Purkinje cell (primary cell): ENCODE data around the gene PAQR4. TPM values are rescaled to one million over a fixed set of nuclear protein-coding genes. Genes with fewer than 3 reads are reported as not detected.

Experiments
- polyA plus RNA-seq: library from polyadenylated mRNA; unstranded; fragments of >200 nt; fragmentation: Nextera tagmentation; gene quantifications from 2 replicates; pipeline ENCODE4 v1.2.1, GENCODE V29; 2014

The PAQR4 gene
- 0.26 TPM in 1 of 2 replicates, not detected in the other for polyA plus RNA-seq

DNA sequence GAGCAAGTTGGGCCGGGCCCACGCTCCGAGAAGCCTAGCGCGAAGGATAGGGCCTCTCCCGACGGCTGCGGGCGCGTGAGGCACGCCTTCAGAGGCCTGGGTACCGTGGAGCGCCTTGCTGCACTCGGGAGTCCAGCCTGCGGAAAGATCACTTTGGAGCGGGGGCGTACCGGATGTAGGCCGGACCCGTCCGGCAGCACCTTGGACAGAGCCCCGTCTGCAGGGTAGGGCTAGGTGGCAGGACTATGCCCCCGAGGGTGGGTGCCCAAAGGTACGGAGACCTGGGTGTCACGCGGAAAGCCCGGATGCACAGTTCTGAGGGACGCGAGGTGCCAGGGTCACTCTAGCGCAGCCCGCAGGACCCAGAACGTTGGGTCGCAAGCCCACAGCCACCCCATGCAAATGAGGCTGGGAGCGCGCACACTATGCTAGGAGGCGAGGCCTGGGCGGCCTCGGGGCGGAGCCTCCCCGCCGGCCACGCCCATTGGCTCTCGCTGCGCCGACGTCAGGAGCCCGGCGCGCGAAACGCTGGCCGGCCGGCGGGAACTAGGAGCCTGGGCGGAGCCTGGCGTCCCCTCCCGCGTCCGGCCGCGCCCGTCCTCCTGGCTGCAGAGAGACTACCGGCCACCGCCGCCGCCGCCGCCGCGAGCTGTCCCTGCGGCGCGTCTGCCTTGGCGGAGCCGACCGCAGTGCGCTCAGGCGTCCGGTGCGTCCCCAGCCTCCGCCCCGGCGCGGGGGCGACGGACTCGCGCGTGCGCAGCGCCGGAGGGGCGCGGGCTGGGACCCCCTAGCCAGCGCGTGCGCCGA is at the start of gene PAQR4:
TSS of gene PAQR4 (plus strand) at position 611 of the 807 bp plus-strand sequence. CDS start 327 bp downstream, outside the sequence.

DNA sequence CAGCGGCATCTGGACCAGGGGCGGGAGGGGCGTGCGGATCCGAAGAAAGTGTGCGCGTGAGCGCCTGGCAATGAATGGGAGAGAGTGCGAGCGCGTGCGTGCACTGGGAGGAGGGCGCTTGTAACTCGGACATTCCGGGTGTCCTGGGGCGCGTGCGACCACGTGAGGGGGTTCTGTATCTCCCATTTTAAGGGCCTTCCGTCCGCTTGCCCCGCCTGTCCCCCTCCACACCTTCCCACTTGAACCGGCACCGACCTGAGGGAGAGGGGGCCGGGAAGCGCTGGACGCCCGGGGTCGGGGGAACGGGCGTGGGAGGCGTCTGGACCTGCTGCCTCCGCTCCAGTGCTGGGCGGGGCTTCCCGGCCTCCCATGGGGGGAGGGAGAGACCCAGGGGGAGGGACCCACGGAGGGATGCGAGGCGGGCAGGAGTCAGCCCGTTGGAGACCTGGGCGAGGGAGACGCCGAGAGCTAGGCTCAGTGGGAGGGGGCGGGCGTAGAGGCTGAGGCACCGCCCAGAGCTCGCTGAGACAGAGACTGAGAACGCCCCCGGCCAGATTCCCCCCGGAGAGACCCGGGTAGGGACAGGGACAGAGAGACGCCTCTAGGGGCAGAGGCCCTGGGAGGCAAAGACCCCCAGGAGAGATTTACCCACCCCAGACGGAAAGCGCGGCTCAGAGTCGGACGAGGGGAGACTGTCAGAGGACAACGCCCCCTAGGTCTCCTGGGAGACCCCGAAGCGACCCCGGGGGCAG is 5.2 kb upstream of the PAQR4 start, which contains the start of gene KREMEN2:
TSS of gene KREMEN2 (plus strand) at position 553 of the 752 bp plus-strand sequence. CDS start 246 bp downstream, outside the sequence.

GRCh38 chr16:2980227-2981176 is 11.4 kb downstream of the PAQR4 start, which contains the start of gene PKMYT1:
Gene PKMYT1 (minus strand): TSS chr16:2980446. CDS start chr16:2979657, 789 bp downstream.

DNA sequence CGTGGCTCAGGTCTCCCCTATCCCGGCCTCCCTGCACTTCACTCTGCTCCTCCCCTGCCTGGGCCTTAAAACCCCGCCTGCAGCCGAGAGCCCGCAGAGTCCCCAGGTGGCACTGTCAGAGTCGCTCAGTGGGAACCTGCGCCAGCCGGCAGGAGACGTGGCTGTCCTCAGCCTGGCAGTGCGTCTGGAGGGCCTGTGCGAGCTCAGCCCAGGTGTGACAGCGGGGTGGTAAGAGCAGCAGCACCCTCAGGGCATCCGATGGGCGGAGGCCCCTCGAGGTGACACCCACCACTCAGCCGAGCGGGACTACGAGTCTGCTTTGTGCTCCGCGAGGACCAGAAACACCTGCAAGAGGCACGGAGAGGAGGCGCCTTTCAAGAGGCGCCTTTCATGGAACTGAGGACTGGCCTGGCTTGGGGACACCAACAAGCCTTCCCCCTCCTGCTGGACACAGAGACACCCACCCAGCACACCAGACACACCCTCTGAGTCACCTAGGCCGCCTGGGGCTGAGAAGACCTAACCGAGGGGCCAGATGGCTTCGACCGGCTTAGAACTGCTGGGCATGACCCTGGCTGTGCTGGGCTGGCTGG is 43.8 kb downstream of the PAQR4 start, which contains the start of gene CLDN9:
TSS of gene CLDN9 (plus strand) at position 96 of the 593 bp plus-strand sequence. CDS start at position 536, 440 bp downstream.

GRCh38 chr16:3017794-3018506 is 48.8 kb downstream of the PAQR4 start, which contains the start of gene CLDN6:
Gene CLDN6 (minus strand): TSS chr16:3018183. CDS start chr16:3016021, 2,162 bp downstream.

GRCh38 chr16:3020247-3020603 is 51.1 kb downstream of the PAQR4 start, which contains the start of gene TNFRSF12A:
Gene TNFRSF12A (plus strand): TSS chr16:3020368. CDS start chr16:3020398, 30 bp downstream.

Other genes with a start within 250 kb of the PAQR4 start
- gene PRSS27, start 249.1 kb upstream of the PAQR4 start, polyA plus RNA-seq, result 0.10 TPM in 1 of 2 replicates, not detected in the other
- 36.8 and 60.4 TPM in 2 replicates for gene SRRM2, start 216.7 kb upstream of the PAQR4 start, polyA plus RNA-seq
- gene ELOB, start 192.1 kb upstream of the PAQR4 start, polyA plus RNA-seq, result 1,180 and 1,450 TPM in 2 replicates
- not detected in 2 replicates for gene PRSS33, start 181.8 kb upstream of the PAQR4 start, polyA plus RNA-seq
- gene PRSS41, start 170.9 kb upstream of the PAQR4 start, polyA plus RNA-seq, result not detected in 2 replicates
- gene PRSS21, start 152.1 kb upstream of the PAQR4 start, polyA plus RNA-seq, result not detected in 2 replicates
- gene ZG16B, start 139.0 kb upstream of the PAQR4 start, polyA plus RNA-seq, result not detected in 2 replicates
- gene PRSS22, start 111.2 kb upstream of the PAQR4 start, polyA plus RNA-seq, result 1.9 and 3.8 TPM in 2 replicates
- gene FLYWCH2, start 86.1 kb upstream of the PAQR4 start, polyA plus RNA-seq, result 3.5 and 8.7 TPM in 2 replicates
- 3.2 and 4.7 TPM in 2 replicates for gene FLYWCH1, start 57.4 kb upstream of the PAQR4 start, polyA plus RNA-seq
- gene KREMEN2, start 5.1 kb upstream of the PAQR4 start, polyA plus RNA-seq, result not detected in 2 replicates
- gene PKMYT1, start 11.1 kb downstream of the PAQR4 start, polyA plus RNA-seq, result 3.1 and 3.4 TPM in 2 replicates
- gene CLDN9, start 43.6 kb downstream of the PAQR4 start, polyA plus RNA-seq, result 0.23 TPM in 1 of 2 replicates, not detected in the other
- gene CLDN6, start 48.8 kb downstream of the PAQR4 start, polyA plus RNA-seq, result not detected in 2 replicates
- gene TNFRSF12A, start 51.0 kb downstream of the PAQR4 start, polyA plus RNA-seq, result 1.9 TPM in 1 of 2 replicates, not detected in the other
- 67.2 and 82.7 TPM in 2 replicates for gene HCFC1R1, start 54.6 kb downstream of the PAQR4 start, polyA plus RNA-seq
- 0.93 and 1.8 TPM in 2 replicates for gene THOC6, start 54.7 kb downstream of the PAQR4 start, polyA plus RNA-seq
- gene BICDL2, start 67.6 kb downstream of the PAQR4 start, polyA plus RNA-seq, result not detected in 2 replicates
- 0.20 TPM in 1 of 2 replicates, not detected in the other for gene MMP25, start 77.2 kb downstream of the PAQR4 start, polyA plus RNA-seq
- not detected in 2 replicates for gene IL32, start 96.3 kb downstream of the PAQR4 start, polyA plus RNA-seq
- not detected in 2 replicates for gene ZSCAN10, start 129.9 kb downstream of the PAQR4 start, polyA plus RNA-seq
- gene ZNF205, start 143.2 kb downstream of the PAQR4 start, polyA plus RNA-seq, result not detected in 2 replicates
- 1.9 and 3.4 TPM in 2 replicates for gene ZNF213, start 165.7 kb downstream of the PAQR4 start, polyA plus RNA-seq
- gene OR1F1, start 218.9 kb downstream of the PAQR4 start, polyA plus RNA-seq, result 0.27 TPM in 1 of 2 replicates, not detected in the other